Measurements from ENCODE around the gene NPAS3. TPM values are rescaled to one million over a fixed set of nuclear protein-coding genes. Genes with fewer than 3 reads are reported as not detected.

Gene NPAS3
- total and polyA plus RNA-seq, 2 of the 13 experiments (the other 11 are each of a cell fraction or from before 2014, with no cell fraction given) = not detected

GRCh38 chr14:33433396-33433795, 494.7 kb downstream of the NPAS3 start:
- ATAC-seq = no peak
- CTCF ChIA-PET (ENCODE audit: low intra/inter-chr PET ratio, low total read pairs) = interaction anchor here (2.0 to 2.3 kb wide), 2 partner anchors 722 to 858 kb away, joined by 10 to 13 read pairs; no protein-coding TSS in a partner anchor
- WGBS (ENCODE audit: low lambda C conversion rate) = 23% methylated on average over 1 of the region's 1 CpG
- Histone ChIP-seq H3K4me2 (ENCODE audit: low read depth, low read length) (no peak overlapping the region), H2AFZ (ENCODE audit: low read length) (no peak overlapping the region), H3K4me3 (replicated peaks in 1 of 3; ENCODE audit: insufficient read depth in 1 of 3, low read depth in 2 of 3, low read length in 3 of 3) (no peak overlapping the region), H4K20me1 (ENCODE audit: insufficient read depth, low read length) (no peaks in the 10 kb centered on the region), H3K79me2 (ENCODE audit: insufficient read depth, low read length) (no peaks in the 10 kb centered on the region), H3K27ac (ENCODE audit: extremely low read length, insufficient read depth, low read length) (no peak overlapping the region), H3K9ac (ENCODE audit: insufficient read depth, low read depth, low read length) (no peak overlapping the region), H3K36me3 (replicated peaks in 1 of 2; ENCODE audit: control insufficient read depth in 1 of 2, insufficient read depth in 2 of 2, low read length in 2 of 2) (no peaks in the 10 kb centered on the region), H3K27me3 (ENCODE audit: control insufficient read depth in 1 of 2, insufficient read depth in 2 of 2, low read length in 2 of 2) (no peaks in the 10 kb centered on the region; a peak in 1 of 5 replicates), H3K9me3 (ENCODE audit: low read length) (no peaks in the 10 kb centered on the region), H3K4me1 (ENCODE audit: insufficient read depth, low read length) (no peaks in the 10 kb centered on the region)
- POLR2A ChIA-PET = no interaction called here
- no peak for FAIRE-seq
- intact Hi-C loops (cut with micrococcal nuclease; ENCODE audit: unreplicated experiment) = no loop called here
- TF ChIP-seq ZNF703 (CRISPR knock-in tag; IDR thresholded peaks at IDR 0.05; ENCODE audit: borderline replicate concordance) (0 out of 2 replicates have a peak, but pooled peaks have one; percentile 7), POGK (CRISPR knock-in tag; conservative IDR thresholded peaks at IDR 0.05) (no peak), ZEB1 (IDR thresholded peaks at IDR 0.05; ENCODE audit: insufficient replicate concordance, low read depth) (no peak)
- in situ Hi-C loops (cut with HindIII; ENCODE audit: extremely low pct_ligation_motif_present, low pct_unique_long_range_greater_than_20kb) = loop anchor here (5.0 kb wide), 1 partner anchor 856 kb away; no protein-coding TSS in a partner anchor
- DNase-seq (ENCODE audit: low spot score) = no peak
- BruUV-seq (replicated peaks) = no TSS peak

- intact Hi-C loops (cut with micrococcal nuclease; ENCODE audit: unreplicated experiment) = no loop called here
- CTCF ChIA-PET (ENCODE audit: low intra/inter-chr PET ratio, low total read pairs) = no interaction called here
Observed at GRCh38 chr14:33435911-33436689, 497.4 kb downstream of the NPAS3 start.

More at GRCh38 chr14:33435911-33436689, 497.4 kb downstream of the NPAS3 start:
- DNase-seq (ENCODE audit: low spot score) (no peak), FAIRE-seq (no peak), ATAC-seq (no peak)
- no peak overlapping the region for H3K4me2 ChIP-seq (ENCODE audit: low read depth, low read length)
- POLR2A ChIA-PET = no interaction called here
- peaks cover 6% of the 10 kb centered on the region; the same call in 1 of the 2 replicates for H3K9me3 ChIP-seq (ENCODE audit: low read length)
- in situ Hi-C loops (cut with HindIII; ENCODE audit: extremely low pct_ligation_motif_present, low pct_unique_long_range_greater_than_20kb) = no loop called here
- no peaks in the 10 kb centered on the region for H4K20me1 ChIP-seq (ENCODE audit: insufficient read depth, low read length)
- H3K36me3 ChIP-seq (replicated peaks in 1 of 2; ENCODE audit: control insufficient read depth in 1 of 2, insufficient read depth in 2 of 2, low read length in 2 of 2) = no peaks in the 10 kb centered on the region
- no peaks in the 10 kb centered on the region for H3K4me1 ChIP-seq (ENCODE audit: insufficient read depth, low read length)
- no peaks in the 10 kb centered on the region; a peak in 1 of 5 replicates for H3K27me3 ChIP-seq (ENCODE audit: control insufficient read depth in 1 of 2, insufficient read depth in 2 of 2, low read length in 2 of 2)
- no peak overlapping the region for H3K27ac ChIP-seq (ENCODE audit: extremely low read length, insufficient read depth, low read length)
- 23% methylated on average over 8 of the region's 8 CpGs for WGBS (ENCODE audit: low lambda C conversion rate)
- H3K4me3 ChIP-seq (replicated peaks in 1 of 3; ENCODE audit: insufficient read depth in 1 of 3, low read depth in 2 of 3, low read length in 3 of 3) = no peak overlapping the region
- no peak overlapping the region for H3K9ac ChIP-seq (ENCODE audit: insufficient read depth, low read depth, low read length)
- TF ChIP-seq RBM22 (optimal IDR thresholded peaks at IDR 0.05; ENCODE audit: low read length) = no peak
- no peak for TF ChIP-seq ATF5 (CRISPR knock-in tag; IDR thresholded peaks at IDR 0.05; ENCODE audit: low read depth)
- H2AFZ ChIP-seq (ENCODE audit: low read length) = no peak overlapping the region
- no TSS peak for BruUV-seq (replicated peaks)
- no peaks in the 10 kb centered on the region for H3K79me2 ChIP-seq (ENCODE audit: insufficient read depth, low read length)

Measured in HepG2 (cell line).